SW 1271 (cell line): Measurements from ENCODE around the gene STX10.
A peak's percentile ranks its signal among the peaks of the same experiment; 100 is the strongest.
"Not testable (repeated sequence)": the region's sequence is repeated elsewhere in the genome, so short reads cannot be mapped to it uniquely, and the experiment has no call there.

Experiments
- DNase-seq, 2 experiments: peaks; one replicate each; lab custom pipeline; 2025; lab: John Stamatoyannopoulos, UW

The STX10 gene

GRCh38 chr19:13150187-13150930, at the start of gene STX10, which contains the start of gene IER2:
Gene STX10 (minus strand): TSS chr19:13150375. CDS start chr19:13150173, 202 bp downstream.
Gene IER2 (plus strand): TSS chr19:13150411. CDS start chr19:13153187, 2,776 bp downstream.
- DNase-seq, result peak; percentile 84 to 93

GRCh38 chr19:13198634-13199033, 48.5 kb upstream of the STX10 start:
- no peak for DNase-seq

GRCh38 chr19:13195678-13196077, 45.5 kb upstream of the STX10 start:
- no peak for DNase-seq

GRCh38 chr19:13190781-13191540, 40.8 kb upstream of the STX10 start:
- no peak for DNase-seq

GRCh38 chr19:13189600-13189999, 39.4 kb upstream of the STX10 start:
- DNase-seq, result no peak

GRCh38 chr19:13187419-13187818, 37.2 kb upstream of the STX10 start:
- no peak for DNase-seq

- DNase-seq, result not testable (repeated sequence)
Measured at GRCh38 chr19:13186688-13187087, 36.5 kb upstream of the STX10 start.

GRCh38 chr19:13185763-13186657, 35.8 kb upstream of the STX10 start:
- DNase-seq, result not testable (repeated sequence)

- not testable (repeated sequence) for DNase-seq
Measured at GRCh38 chr19:13184926-13185325, 34.8 kb upstream of the STX10 start.

- no peak for DNase-seq
Measured at GRCh38 chr19:13181747-13182388, 31.7 kb upstream of the STX10 start.

GRCh38 chr19:13178291-13178690, 28.1 kb upstream of the STX10 start:
- not testable (repeated sequence) for DNase-seq

- not testable (repeated sequence) for DNase-seq
Measured at GRCh38 chr19:13177584-13177983, 27.4 kb upstream of the STX10 start.

- no peak for DNase-seq
Measured at GRCh38 chr19:13176345-13176744, 26.2 kb upstream of the STX10 start.

- no peak for DNase-seq
Measured at GRCh38 chr19:13173139-13173737, 23.1 kb upstream of the STX10 start.

GRCh38 chr19:13172346-13173138, 22.4 kb upstream of the STX10 start:
- peak; percentile 69 to 81 for DNase-seq

- no peak for DNase-seq
Measured at GRCh38 chr19:13171146-13171545, 21.0 kb upstream of the STX10 start.

- DNase-seq, result peak; percentile 25 to 72
Measured at GRCh38 chr19:13169769-13170168, 19.6 kb upstream of the STX10 start.

- not testable (repeated sequence) for DNase-seq
Measured at GRCh38 chr19:13166151-13166550, 16.0 kb upstream of the STX10 start.

GRCh38 chr19:13165162-13165997, 15.2 kb upstream of the STX10 start:
- DNase-seq, result no peak
